ENCODE results near the gene SLC4A4.

The SLC4A4 gene

GRCh38 chr4:71541541-71541940 lies 202.7 kb downstream of the SLC4A4 start:
- no peak overlapping the region for H2AFZ ChIP-seq (ENCODE audit: low read length)
- no peaks in the 10 kb centered on the region for H3K79me2 ChIP-seq (ENCODE audit: insufficient read depth, low read length)
- H4K20me1 ChIP-seq (ENCODE audit: insufficient read depth, low read length), result no peaks in the 10 kb centered on the region
- no peak for TF ChIP-seq EZH2 (IDR thresholded peaks at IDR 0.05; ENCODE audit: borderline replicate concordance, low read length)
- TF ChIP-seq CTCF (IDR thresholded peaks at IDR 0.05; ENCODE audit: low read length), result no peak
- H3K4me1 ChIP-seq (ENCODE audit: insufficient read depth, low read length, severe bottlenecking), result no peaks in the 10 kb centered on the region
- H3K9me2 ChIP-seq (ENCODE audit: low read depth, low read length), result no peaks in the 10 kb centered on the region
- no peak overlapping the region for H3K9ac ChIP-seq (ENCODE audit: low read length)
- no peaks in the 10 kb centered on the region for H3K27me3 ChIP-seq (ENCODE audit: insufficient read depth, low read length)
- H3K27ac ChIP-seq (ENCODE audit: low read depth, low read length, poor library complexity, severe bottlenecking), result no peak overlapping the region
- no peaks in the 10 kb centered on the region for H3F3A ChIP-seq (ENCODE audit: insufficient read depth, low read length)
- no peaks in the 10 kb centered on the region for H3K9me3 ChIP-seq (ENCODE audit: low read length)
- H3K4me2 ChIP-seq (ENCODE audit: low read length), result no peak overlapping the region
- no peak overlapping the region for H3K4me3 ChIP-seq (ENCODE audit: low read depth, low read length, poor library complexity, severe bottlenecking)
- H3K36me3 ChIP-seq (ENCODE audit: insufficient read depth, low read length), result no peaks in the 10 kb centered on the region

- Histone ChIP-seq H3K4me1 (ENCODE audit: insufficient read depth, low read length, severe bottlenecking) (no peaks in the 10 kb centered on the region), H4K20me1 (ENCODE audit: insufficient read depth, low read length) (no peaks in the 10 kb centered on the region), H3K4me2 (ENCODE audit: low read length) (no peak overlapping the region), H3K9me3 (ENCODE audit: low read length) (no peaks in the 10 kb centered on the region), H3K79me2 (ENCODE audit: insufficient read depth, low read length) (no peaks in the 10 kb centered on the region), H3K36me3 (ENCODE audit: insufficient read depth, low read length) (no peaks in the 10 kb centered on the region), H3K27ac (ENCODE audit: low read depth, low read length, poor library complexity, severe bottlenecking) (no peak overlapping the region), H3F3A (ENCODE audit: insufficient read depth, low read length) (no peaks in the 10 kb centered on the region), H3K9me2 (ENCODE audit: low read depth, low read length) (no peaks in the 10 kb centered on the region), H3K4me3 (ENCODE audit: low read depth, low read length, poor library complexity, severe bottlenecking) (no peak overlapping the region), H3K27me3 (ENCODE audit: insufficient read depth, low read length) (no peaks in the 10 kb centered on the region), H2AFZ (ENCODE audit: low read length) (no peak overlapping the region), H3K9ac (ENCODE audit: low read length) (no peak overlapping the region)
- TF ChIP-seq CTCF (IDR thresholded peaks at IDR 0.05; ENCODE audit: low read length) (no peak), EZH2 (IDR thresholded peaks at IDR 0.05; ENCODE audit: borderline replicate concordance, low read length) (no peak)
Measured at GRCh38 chr4:71545168-71545567, 206.3 kb downstream of the SLC4A4 start.

- Histone ChIP-seq H3K9me3 (ENCODE audit: low read length) (no peaks in the 10 kb centered on the region), H3K4me2 (ENCODE audit: low read length) (no peak overlapping the region), H3K4me3 (ENCODE audit: low read depth, low read length, poor library complexity, severe bottlenecking) (no peak overlapping the region), H2AFZ (ENCODE audit: low read length) (no peak overlapping the region), H3K9ac (ENCODE audit: low read length) (no peak overlapping the region), H3K27ac (ENCODE audit: low read depth, low read length, poor library complexity, severe bottlenecking) (no peak overlapping the region), H4K20me1 (ENCODE audit: insufficient read depth, low read length) (no peaks in the 10 kb centered on the region), H3K27me3 (ENCODE audit: insufficient read depth, low read length) (no peaks in the 10 kb centered on the region), H3K36me3 (ENCODE audit: insufficient read depth, low read length) (no peaks in the 10 kb centered on the region), H3K9me2 (ENCODE audit: low read depth, low read length) (no peaks in the 10 kb centered on the region), H3K79me2 (ENCODE audit: insufficient read depth, low read length) (no peaks in the 10 kb centered on the region), H3K4me1 (ENCODE audit: insufficient read depth, low read length, severe bottlenecking) (no peaks in the 10 kb centered on the region), H3F3A (ENCODE audit: insufficient read depth, low read length) (no peaks in the 10 kb centered on the region)
- no peak for TF ChIP-seq CTCF (IDR thresholded peaks at IDR 0.05; ENCODE audit: low read length)
- no peak for TF ChIP-seq EZH2 (IDR thresholded peaks at IDR 0.05; ENCODE audit: borderline replicate concordance, low read length)
Measured at GRCh38 chr4:71549516-71550160, 210.8 kb downstream of the SLC4A4 start.
